Mesangial cell (primary cell): ENCODE measurements around the gene ZNF479. TPM values are rescaled to one million over a fixed set of nuclear protein-coding genes. Genes with fewer than 3 reads are reported as not detected.

Experiments used
- total RNA-seq: library from RNA; depleted of rRNA; stranded (reverse); fragments of >200 nt; gene quantifications from 2 replicates; pipeline ENCODE4 v1.2.3, GENCODE V29; 2015

Gene ZNF479
- total RNA-seq: not detected in 2 replicates

GRCh38 chr7:57132336-57132735 lies at the start of gene ZNF479:
Gene ZNF479, minus strand, starts transcription at chr7:57132436. Its CDS starts 112 bp downstream, at chr7:57132324.

